GM21526 (cell line): ENCODE results near the gene BEX4.
"Not testable (repeated sequence)": the region's sequence is repeated elsewhere in the genome, so short reads cannot be mapped to it uniquely, and the experiment has no call there.

Experiments
- ATAC-seq: cut with Tn5 transposase; IDR thresholded peaks from one replicate; pipeline ENCODE4 v1.9.1; 2021; ENCODE audit warnings: moderate library complexity; ENCODE audit not compliant: unreplicated experiment, low FRiP score

Gene BEX4

DNA sequence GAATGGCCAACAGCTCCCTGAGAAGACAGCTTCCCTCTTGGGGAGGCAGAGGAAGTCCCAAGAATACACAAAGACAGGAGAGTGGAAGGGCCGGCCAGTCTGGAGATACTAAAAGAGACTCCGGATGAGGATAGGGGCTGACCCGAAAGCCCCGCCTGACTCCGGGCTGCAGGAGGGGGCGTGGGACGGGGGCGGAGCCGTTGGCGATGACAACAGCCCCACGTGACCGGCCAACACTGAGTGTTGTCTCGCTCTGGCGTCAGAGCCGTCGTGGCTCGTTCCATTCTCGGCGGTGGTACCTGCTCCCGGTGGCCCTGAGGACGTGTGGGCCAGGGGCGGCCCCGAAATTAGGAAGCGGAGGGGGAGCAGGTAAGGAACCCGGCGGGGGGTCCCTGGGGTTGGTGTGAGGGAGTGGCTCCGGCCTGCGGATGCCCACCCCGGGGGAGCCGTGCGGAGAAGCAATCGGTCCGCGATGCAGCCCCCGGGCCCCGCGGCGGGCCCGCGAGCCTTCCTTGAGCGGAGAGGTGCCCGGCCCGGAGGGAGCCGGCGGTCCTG is at the start of gene BEX4:
BEX4 (plus strand) TSS at position 239 of the 555 bp plus-strand sequence. CDS start 1,046 bp downstream, outside the sequence.
- peak; percentile 91 for ATAC-seq

- no peak for ATAC-seq
Observed at GRCh38 chrX:103170216-103170615, 44.7 kb upstream of the BEX4 start.

DNA sequence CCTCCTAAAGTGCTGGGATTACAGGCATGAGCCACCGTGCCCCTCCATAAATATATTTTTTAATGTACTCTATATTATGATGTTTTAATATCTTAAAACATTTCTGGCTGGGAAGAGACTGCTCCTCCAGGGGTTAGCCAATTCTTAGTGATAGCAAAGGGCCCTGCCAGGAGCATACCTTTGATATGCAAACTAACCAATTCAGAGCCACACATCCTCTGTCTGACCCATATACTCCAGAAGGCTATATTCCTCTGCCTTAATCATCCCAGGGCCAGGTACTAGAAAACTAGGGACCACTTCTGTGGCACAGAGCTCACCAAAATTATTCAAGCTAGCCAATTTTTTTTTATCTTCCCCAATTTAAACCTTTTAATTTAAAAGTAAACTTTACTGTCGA is 43.6 kb upstream of the BEX4 start:
- no peak for ATAC-seq

GRCh38 chrX:103175256-103175655 is 39.7 kb upstream of the BEX4 start:
- ATAC-seq: not testable (repeated sequence)

DNA sequence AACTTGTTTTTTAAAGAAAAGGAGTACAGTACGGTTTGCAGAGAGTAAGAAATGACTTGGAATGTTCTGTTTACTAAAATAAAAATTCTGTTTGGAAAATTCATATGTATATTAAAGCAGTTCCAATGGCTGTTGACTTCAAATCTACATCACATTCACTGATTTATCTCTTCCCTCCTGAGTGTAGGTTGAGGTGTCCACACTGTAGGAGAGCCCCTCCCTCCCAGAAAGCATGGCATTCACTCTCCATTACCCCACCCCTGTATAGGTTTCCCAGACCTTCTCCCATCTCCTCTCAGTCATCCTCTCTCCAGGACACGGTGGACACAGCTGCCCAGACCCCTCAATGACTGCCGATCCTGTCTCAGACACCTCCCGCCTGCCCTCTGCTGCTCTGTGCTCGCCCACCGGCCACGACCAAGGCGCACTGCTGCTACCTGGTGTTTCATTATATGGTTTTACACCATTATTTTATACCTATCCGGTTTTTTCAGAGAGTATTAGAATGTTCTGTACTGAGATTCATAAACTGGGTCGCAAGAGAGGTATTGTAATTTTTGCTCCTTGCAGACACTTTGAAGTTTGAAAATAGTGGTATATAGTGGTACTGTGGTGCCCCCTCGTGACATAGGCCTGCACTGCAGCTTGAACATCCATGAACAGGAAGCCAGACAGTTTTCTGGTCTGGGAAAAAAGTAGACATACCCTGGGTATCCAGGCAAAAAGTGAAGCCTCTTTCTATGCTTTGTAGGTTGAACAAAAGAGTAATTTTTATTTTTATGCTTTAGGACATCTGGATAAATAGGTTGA is 38.8 kb upstream of the BEX4 start:
- peak; percentile 85 for ATAC-seq

- ATAC-seq: no peak
Observed at GRCh38 chrX:103177556-103177955, 37.4 kb upstream of the BEX4 start.

- ATAC-seq: no peak
Observed at GRCh38 chrX:103183912-103184311, 31.0 kb upstream of the BEX4 start.

- no peak for ATAC-seq
Observed at GRCh38 chrX:103187953-103188475, 26.9 kb upstream of the BEX4 start.

DNA sequence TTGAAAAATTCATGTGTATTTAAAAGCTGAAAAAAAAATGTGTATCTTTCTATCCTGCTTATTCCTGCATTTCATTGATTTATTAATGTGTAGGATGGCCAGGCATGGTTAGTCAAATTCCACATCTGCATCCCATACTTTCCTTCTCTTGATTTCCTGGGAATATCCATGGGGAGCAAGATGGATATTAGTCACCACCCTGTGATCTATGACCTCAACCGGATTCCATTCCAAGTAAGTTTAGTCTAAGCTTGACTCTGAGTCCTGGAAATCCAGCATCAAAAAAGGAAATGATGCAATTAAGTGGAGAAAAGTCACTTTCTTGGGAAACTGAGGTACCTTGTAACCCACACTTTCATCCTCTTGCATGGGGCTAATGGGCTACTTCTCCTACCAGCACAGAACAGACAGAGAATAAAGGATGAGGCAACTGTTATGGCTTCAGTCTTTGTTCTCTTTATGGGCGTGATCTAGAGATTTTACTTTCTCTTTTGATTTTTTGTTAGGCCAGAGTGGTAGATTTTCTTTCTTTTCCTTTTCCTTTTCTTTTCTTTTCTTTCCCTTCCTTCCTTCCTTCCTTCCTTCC is 17.1 kb upstream of the BEX4 start:
- no peak for ATAC-seq

DNA sequence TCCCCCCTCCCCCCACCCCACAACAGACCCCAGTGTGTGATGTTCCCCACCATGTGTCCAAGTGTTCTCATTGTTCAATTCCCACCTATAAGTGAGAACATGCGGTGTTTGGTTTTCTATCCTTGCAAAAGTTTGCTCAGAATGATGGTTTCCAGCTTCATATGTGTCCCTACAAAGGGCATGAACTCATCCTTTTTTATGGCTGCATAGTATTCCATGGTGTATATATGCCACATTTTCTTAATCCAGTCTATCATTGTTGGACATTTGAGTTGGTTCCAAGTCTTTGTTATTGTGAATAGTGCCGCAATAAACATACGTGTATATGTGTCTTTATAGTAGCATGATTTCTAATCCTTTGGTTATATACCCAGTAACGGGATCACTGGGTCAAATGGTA is 16.2 kb upstream of the BEX4 start:
- ATAC-seq: not testable (repeated sequence)

- no peak for ATAC-seq
Observed at GRCh38 chrX:103201041-103201440, 13.9 kb upstream of the BEX4 start.

GRCh38 chrX:103210056-103210455 is 4.9 kb upstream of the BEX4 start:
- ATAC-seq: no peak

- ATAC-seq: no peak
Observed at GRCh38 chrX:103211012-103211715, 3.7 kb upstream of the BEX4 start.

DNA sequence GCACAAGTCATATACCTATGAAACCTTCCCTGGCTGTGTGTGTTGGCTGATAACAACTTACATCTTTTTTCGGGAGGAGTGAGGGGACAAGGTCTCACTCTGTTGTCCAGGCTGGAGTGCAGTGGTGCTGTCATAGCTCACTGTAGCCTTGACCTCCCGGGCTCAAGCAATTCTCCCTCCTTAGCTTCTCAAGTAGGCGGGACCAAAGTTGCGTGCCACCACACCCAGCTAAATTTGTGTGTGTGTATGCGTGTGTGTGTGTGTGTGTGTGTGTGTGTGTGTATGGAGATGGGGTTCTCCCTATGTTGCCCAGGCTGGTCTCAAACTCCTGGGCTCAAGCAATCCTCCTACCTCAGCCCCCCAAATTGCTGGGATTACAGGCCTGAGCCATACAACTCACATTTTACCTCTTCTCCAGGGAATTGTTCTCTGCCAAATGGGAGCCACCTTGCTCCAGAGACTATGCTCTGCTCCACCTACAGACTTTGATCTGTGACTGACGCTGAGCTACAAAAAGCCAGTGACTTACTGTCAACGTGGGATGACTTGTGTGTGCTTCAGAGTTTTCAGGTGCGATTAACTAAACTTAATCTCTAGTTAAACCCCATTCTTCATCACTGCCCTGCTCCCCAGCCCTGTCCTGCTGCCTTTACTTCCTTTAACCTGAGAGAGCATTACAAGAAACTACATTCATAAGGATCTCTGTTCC is 2.0 kb upstream of the BEX4 start:
- ATAC-seq: no peak

DNA sequence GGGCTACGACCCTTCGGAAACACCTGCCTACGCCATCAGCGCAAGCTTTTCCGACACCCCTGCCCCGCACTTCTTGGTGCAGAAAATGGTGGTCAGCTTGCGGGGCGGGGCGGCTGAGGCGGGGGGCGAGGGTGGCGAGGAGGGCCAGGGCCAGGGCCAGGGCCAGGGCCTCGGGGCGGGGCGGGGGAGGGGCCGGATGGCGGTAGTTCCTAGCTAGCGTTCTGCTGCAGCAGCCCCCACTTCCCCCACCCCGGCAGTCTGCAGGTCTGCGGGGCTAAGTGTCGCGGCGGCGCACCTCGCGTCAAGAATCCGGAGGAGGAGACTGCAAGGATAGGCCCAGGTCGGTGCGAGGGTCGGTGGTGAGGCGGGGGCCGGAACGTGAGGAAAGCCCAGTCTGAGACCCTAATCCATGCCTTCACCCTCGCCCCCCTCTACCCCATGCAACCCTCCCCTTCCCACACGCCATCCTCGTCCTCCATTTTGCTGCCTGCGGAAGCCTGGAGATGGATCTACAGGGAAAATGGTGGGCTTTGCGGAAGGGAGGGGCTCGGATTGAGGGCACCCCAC is 600 bp downstream of the BEX4 start:
- no peak for ATAC-seq

GRCh38 chrX:103220511-103221323 is 5.8 kb downstream of the BEX4 start:
- ATAC-seq: no peak

DNA sequence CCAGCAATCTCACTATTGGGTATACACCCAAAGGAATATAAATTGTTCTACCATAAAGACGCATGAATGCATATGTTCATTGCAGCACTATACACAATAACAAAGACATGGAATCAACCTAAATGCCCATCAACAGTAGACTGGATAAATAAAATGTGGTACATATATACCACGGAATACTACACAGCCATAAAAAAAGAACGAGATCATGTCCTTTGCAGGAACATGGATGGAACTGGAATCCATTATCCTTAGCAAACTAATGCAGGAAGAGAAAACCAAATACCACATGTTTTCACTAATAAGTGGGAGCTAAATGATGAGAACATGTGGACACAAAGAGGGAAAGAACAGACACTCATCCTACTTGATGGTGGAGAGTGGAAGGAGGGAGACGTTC is 11.0 kb downstream of the BEX4 start:
- ATAC-seq: not testable (repeated sequence)

GRCh38 chrX:103233263-103233662 is 18.4 kb downstream of the BEX4 start:
- no peak for ATAC-seq

DNA sequence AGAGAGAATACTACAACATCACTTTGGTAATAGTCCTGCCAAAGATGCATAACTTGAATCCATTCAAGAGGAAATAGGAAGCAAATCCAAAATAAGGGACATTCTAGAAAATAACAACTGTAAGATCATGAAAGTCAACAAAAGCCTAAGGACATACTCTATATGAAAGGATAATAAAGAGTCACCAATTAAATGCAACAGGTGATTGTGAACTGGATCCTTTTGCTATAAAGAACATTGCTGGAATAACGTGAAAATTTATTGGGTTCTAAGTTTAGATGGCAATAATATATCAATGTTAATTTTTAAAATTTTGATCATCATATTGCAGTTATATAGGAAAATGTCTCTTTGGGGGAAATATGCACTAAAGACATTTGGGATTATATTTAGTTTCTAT is 20.0 kb downstream of the BEX4 start:
- ATAC-seq: no peak
